Measurements from ENCODE around the gene SHB. TPM values are rescaled to one million over a fixed set of nuclear protein-coding genes. Genes with fewer than 3 reads are reported as not detected.
A peak's percentile ranks its signal among the peaks of the same experiment; 100 is the strongest.

The SHB gene
- total RNA-seq, 1 experiment from 2014 or later: 54.8 TPM

- DNase-seq (ENCODE audit: low spot score): peak; percentile 54
Observed at GRCh38 chr9:38008168-38009034, 60.6 kb downstream of the SHB start.

- DNase-seq (ENCODE audit: low spot score): no peak
Observed at GRCh38 chr9:38007016-38007415, 62.0 kb downstream of the SHB start.

GRCh38 chr9:38006163-38006562 is 62.9 kb downstream of the SHB start:
- no peak for DNase-seq (ENCODE audit: low spot score)

- DNase-seq (ENCODE audit: low spot score): no peak
Observed at GRCh38 chr9:38004809-38005560, 64.0 kb downstream of the SHB start.

GRCh38 chr9:38003946-38004808 is 64.8 kb downstream of the SHB start:
- no peak for DNase-seq (ENCODE audit: low spot score)

- no peak for DNase-seq (ENCODE audit: low spot score)
Observed at GRCh38 chr9:38003230-38003629, 65.8 kb downstream of the SHB start.

GRCh38 chr9:38001430-38001829 is 67.6 kb downstream of the SHB start:
- no peak for DNase-seq (ENCODE audit: low spot score)

- DNase-seq (ENCODE audit: low spot score): no peak
Observed at GRCh38 chr9:38000735-38001134, 68.3 kb downstream of the SHB start.

- DNase-seq (ENCODE audit: low spot score): no peak
Observed at GRCh38 chr9:38000332-38000731, 68.7 kb downstream of the SHB start.

GRCh38 chr9:37999588-38000189 is 69.3 kb downstream of the SHB start:
- DNase-seq (ENCODE audit: low spot score): no peak

- no peak for DNase-seq (ENCODE audit: low spot score)
Observed at GRCh38 chr9:37998881-37999587, 70.0 kb downstream of the SHB start.

GRCh38 chr9:37997636-37998374 is 71.2 kb downstream of the SHB start:
- no peak for DNase-seq (ENCODE audit: low spot score)

- DNase-seq (ENCODE audit: low spot score): no peak
Observed at GRCh38 chr9:37996819-37997217, 72.2 kb downstream of the SHB start.

GRCh38 chr9:37995961-37996818 is 72.8 kb downstream of the SHB start:
- DNase-seq (ENCODE audit: low spot score): no peak

- no peak for DNase-seq (ENCODE audit: low spot score)
Observed at GRCh38 chr9:37995348-37995737, 73.7 kb downstream of the SHB start.

GRCh38 chr9:37994639-37995347 is 74.2 kb downstream of the SHB start:
- DNase-seq (ENCODE audit: low spot score): no peak

- DNase-seq (ENCODE audit: low spot score): no peak
Observed at GRCh38 chr9:37992924-37993349, 76.1 kb downstream of the SHB start.

GRCh38 chr9:37990404-37991015 is 78.5 kb downstream of the SHB start:
- no peak for DNase-seq (ENCODE audit: low spot score)
